HEK293 (cell line): ENCODE measurements around the gene ACOT7.

Experiments used
- CTCF ChIA-PET: fragments of 350-600 bp; formaldehyde crosslinking; extraction: SDS; loops from one replicate; lab custom pipeline; 2021; ENCODE audit warnings: antibody characterized with exemption; lab: Yijun Ruan, JAX
- POLR2A ChIA-PET: fragments of 300-600 bp; formaldehyde crosslinking; extraction: SDS; loops from one replicate; lab custom pipeline; 2020; ENCODE audit warnings: antibody characterized with exemption, inconsistent platforms; lab: Yijun Ruan, JAX
- H3K27ac ChIP-seq: fragments of 200-500 bp; sonication (Bioruptor generic); 2 replicates; pipeline ENCODE4 v1.5.1; 2014; ENCODE audit warnings: low read depth, low read length, control low read depth, inconsistent platforms; ENCODE audit errors: extremely low read depth
- H3K36me3 ChIP-seq, 2 experiments: fragments of 200-500 bp in 1 of 2; sonication (Bioruptor generic) in 1 of 2; 1 replicate in 1 of 2; 2 replicates in 1 of 2; pipeline ENCODE4 v1.5.1; 2014 to 2017; ENCODE audit warnings: inconsistent platforms in 2 of 2, low read length in 2 of 2; ENCODE audit not compliant: control insufficient read depth in 2 of 2, insufficient read depth in 1 of 2
- H3K4me1 ChIP-seq: fragments of 200-500 bp; sonication (Bioruptor generic); 2 replicates; pipeline ENCODE4 v1.5.1; 2014; ENCODE audit warnings: mild to moderate bottlenecking, low read length, inconsistent platforms; ENCODE audit not compliant: control insufficient read depth, insufficient read depth
- H3K4me3 ChIP-seq: 2 replicates; pipeline ENCODE4 v1.5.1; 2011; ENCODE audit warnings: low read depth, mild to moderate bottlenecking, control low read depth, low read length, moderate library complexity
- H3K9me3 ChIP-seq: fragments of 200-500 bp; sonication (Bioruptor generic); 2 replicates; pipeline ENCODE4 v1.5.1; 2014; ENCODE audit warnings: low read depth, low read length, inconsistent platforms; ENCODE audit not compliant: control insufficient read depth, insufficient read depth
- EGR2 ChIP-seq: fragments of 450-650 bp; formaldehyde crosslinking; IDR thresholded peaks from 2 replicates; pipeline ENCODE4 v1.5.1; 2016; ENCODE audit warnings: low read depth, missing biosample characterization, missing genetic modification characterization
- GLIS1 ChIP-seq: fragments of 450-650 bp; formaldehyde crosslinking; IDR thresholded peaks from 2 replicates; pipeline ENCODE4 v1.5.1; 2016; ENCODE audit warnings: missing biosample characterization, missing genetic modification characterization
- KLF17 ChIP-seq: fragments of 450-650 bp; formaldehyde crosslinking; IDR thresholded peaks from 2 replicates; pipeline ENCODE4 v1.5.1; 2016; ENCODE audit warnings: missing biosample characterization, missing genetic modification characterization
- SP2 ChIP-seq: fragments of 450-650 bp; formaldehyde crosslinking; IDR thresholded peaks from 2 replicates; pipeline ENCODE4 v1.5.1; 2016; ENCODE audit warnings: missing biosample characterization, missing genetic modification characterization
- TSHZ1 ChIP-seq: fragments of 450-650 bp; formaldehyde crosslinking; IDR thresholded peaks from 2 replicates; pipeline ENCODE4 v1.5.1; 2016; ENCODE audit warnings: missing biosample characterization, missing genetic modification characterization, borderline replicate concordance
- WT1 ChIP-seq: fragments of 450-650 bp; formaldehyde crosslinking; IDR thresholded peaks from 2 replicates; pipeline ENCODE4 v1.5.1; 2016; ENCODE audit warnings: missing biosample characterization, missing genetic modification characterization
- ZFHX2 ChIP-seq: fragments of 450-650 bp; formaldehyde crosslinking; conservative IDR thresholded peaks from 2 replicates; pipeline ENCODE4 v1.5.1; 2016; ENCODE audit warnings: missing biosample characterization, missing genetic modification characterization
- ZFP3 ChIP-seq: fragments of 450-650 bp; formaldehyde crosslinking; IDR thresholded peaks from 2 replicates; pipeline ENCODE4 v1.5.1; 2016; ENCODE audit warnings: low read depth, missing biosample characterization, missing genetic modification characterization
- ZIC2 ChIP-seq: fragments of 450-650 bp; formaldehyde crosslinking; IDR thresholded peaks from 2 replicates; pipeline ENCODE4 v1.5.1; 2016; ENCODE audit warnings: missing biosample characterization, missing genetic modification characterization
- ZNF155 ChIP-seq: fragments of 450-650 bp; formaldehyde crosslinking; IDR thresholded peaks from 2 replicates; pipeline ENCODE4 v1.5.1; 2016; ENCODE audit warnings: missing biosample characterization, missing genetic modification characterization
- ZNF394 ChIP-seq: fragments of 450-650 bp; formaldehyde crosslinking; IDR thresholded peaks from 2 replicates; pipeline ENCODE4 v1.5.1; 2016; ENCODE audit warnings: missing biosample characterization, missing genetic modification characterization, mild to moderate bottlenecking, moderate library complexity, borderline replicate concordance
- ZNF398 ChIP-seq: fragments of 450-650 bp; formaldehyde crosslinking; IDR thresholded peaks from 2 replicates; pipeline ENCODE4 v1.5.1; 2017; ENCODE audit warnings: missing biosample characterization, missing genetic modification characterization
- ZNF610 ChIP-seq: fragments of 450-650 bp; formaldehyde crosslinking; IDR thresholded peaks from 2 replicates; pipeline ENCODE4 v1.5.1; 2016; ENCODE audit warnings: missing biosample characterization, missing genetic modification characterization, borderline replicate concordance
- ZNF768 ChIP-seq: fragments of 450-650 bp; formaldehyde crosslinking; IDR thresholded peaks from 2 replicates; pipeline ENCODE4 v1.5.1; 2018; ENCODE audit warnings: missing biosample characterization, mild to moderate bottlenecking, missing genetic modification characterization
- ZNF791 ChIP-seq: fragments of 450-650 bp; formaldehyde crosslinking; IDR thresholded peaks from 2 replicates; pipeline ENCODE4 v1.5.1; 2016; ENCODE audit warnings: missing biosample characterization, missing genetic modification characterization
- TF ChIP-seq, protein P1 (sequence below): fragments of 450-650 bp; formaldehyde crosslinking; IDR thresholded peaks from 2 replicates; pipeline ENCODE4 v1.5.1; 2017; ENCODE audit warnings: missing biosample characterization, mild to moderate bottlenecking, missing genetic modification characterization, moderate library complexity
- TF ChIP-seq, protein P2 (sequence below): fragments of 450-650 bp; formaldehyde crosslinking; IDR thresholded peaks from 2 replicates; pipeline ENCODE4 v1.5.1; 2016; ENCODE audit warnings: missing biosample characterization, missing genetic modification characterization
- TF ChIP-seq, protein P3 (sequence below): fragments of 450-650 bp; formaldehyde crosslinking; optimal IDR thresholded peaks from 2 replicates; pipeline ENCODE3; 2016; ENCODE audit warnings: missing biosample characterization, mild to moderate bottlenecking, missing genetic modification characterization
- TF ChIP-seq, protein P4 (sequence below): fragments of 450-650 bp; formaldehyde crosslinking; IDR thresholded peaks from 2 replicates; pipeline ENCODE4 v1.5.1; 2016; ENCODE audit warnings: missing biosample characterization, missing genetic modification characterization
- TF ChIP-seq, protein P5 (sequence below): fragments of 450-650 bp; formaldehyde crosslinking; IDR thresholded peaks from 2 replicates; pipeline ENCODE4 v1.5.1; 2016; ENCODE audit warnings: missing biosample characterization, missing genetic modification characterization

ACOT7 gene

DNA sequence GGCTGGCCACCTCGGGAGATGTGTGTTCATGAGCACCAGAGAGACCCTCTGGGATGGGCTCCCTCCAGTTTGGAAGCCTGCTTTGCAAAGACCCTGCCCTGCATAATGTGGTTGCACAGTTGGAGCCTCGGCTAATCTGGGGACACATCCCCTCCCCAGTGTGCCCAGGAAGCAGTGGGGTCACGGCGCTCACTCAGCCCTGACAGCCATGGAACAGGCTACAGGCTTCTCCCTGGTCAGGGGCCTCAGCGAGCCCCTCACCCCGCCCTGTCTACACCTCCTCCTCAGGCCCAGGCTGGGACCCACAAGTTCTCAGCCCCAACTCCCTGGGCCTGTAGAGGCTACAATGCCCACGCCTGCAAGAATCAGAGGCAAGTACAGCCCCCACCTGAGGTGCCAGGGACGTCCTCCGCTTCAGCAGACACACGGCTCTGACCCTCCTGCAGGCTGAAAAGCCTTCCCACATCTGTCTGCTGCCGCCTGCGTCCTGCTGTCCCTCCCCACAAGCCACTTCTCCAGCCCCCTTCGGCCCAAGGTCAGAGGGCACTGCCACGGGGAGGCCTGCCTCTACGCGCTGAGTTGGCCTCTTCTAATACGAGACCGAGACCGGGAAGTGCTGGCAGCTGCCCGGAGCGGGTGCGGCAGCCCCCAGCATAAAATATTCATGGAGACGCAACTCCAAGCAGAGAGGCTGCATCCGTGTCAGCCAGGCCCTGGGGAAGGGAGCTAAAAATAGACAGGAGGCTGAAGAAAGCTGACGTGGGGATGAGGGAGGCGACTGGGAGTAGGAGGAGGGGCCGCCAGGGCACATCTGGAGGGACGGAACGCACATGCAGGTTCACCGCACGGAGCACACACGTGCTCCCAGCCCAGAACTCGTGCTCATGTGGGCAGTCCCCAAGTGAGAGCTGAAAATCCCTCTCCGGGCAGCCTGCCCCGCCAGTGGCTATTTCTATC lies 117.5 kb downstream of the ACOT7 start (continued):
- no peak for TF ChIP-seq ZFP3 (tag by site-specific recombination)
- TF ChIP-seq, protein P1, sequence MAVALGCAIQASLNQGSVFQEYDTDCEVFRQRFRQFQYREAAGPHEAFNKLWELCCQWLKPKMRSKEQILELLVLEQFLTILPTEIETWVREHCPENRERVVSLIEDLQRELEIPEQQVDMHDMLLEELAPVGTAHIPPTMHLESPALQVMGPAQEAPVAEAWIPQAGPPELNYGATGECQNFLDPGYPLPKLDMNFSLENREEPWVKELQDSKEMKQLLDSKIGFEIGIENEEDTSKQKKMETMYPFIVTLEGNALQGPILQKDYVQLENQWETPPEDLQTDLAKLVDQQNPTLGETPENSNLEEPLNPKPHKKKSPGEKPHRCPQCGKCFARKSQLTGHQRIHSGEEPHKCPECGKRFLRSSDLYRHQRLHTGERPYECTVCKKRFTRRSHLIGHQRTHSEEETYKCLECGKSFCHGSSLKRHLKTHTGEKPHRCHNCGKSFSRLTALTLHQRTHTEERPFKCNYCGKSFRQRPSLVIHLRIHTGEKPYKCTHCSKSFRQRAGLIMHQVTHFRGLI (tag by site-specific recombination): no peak
- TF ChIP-seq, protein P2, sequence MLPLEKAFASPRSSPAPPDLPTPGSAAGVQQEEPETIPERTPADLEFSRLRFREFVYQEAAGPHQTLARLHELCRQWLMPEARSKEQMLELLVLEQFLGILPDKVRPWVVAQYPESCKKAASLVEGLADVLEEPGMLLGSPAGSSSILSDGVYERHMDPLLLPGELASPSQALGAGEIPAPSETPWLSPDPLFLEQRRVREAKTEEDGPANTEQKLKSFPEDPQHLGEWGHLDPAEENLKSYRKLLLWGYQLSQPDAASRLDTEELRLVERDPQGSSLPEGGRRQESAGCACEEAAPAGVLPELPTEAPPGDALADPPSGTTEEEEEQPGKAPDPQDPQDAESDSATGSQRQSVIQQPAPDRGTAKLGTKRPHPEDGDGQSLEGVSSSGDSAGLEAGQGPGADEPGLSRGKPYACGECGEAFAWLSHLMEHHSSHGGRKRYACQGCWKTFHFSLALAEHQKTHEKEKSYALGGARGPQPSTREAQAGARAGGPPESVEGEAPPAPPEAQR (tag by site-specific recombination): no peak
- no peak for TF ChIP-seq TSHZ1 (tag by site-specific recombination)
- TF ChIP-seq KLF17 (tag by site-specific recombination): peak; percentile 55; the same call in 1 of the 2 replicates
- TF ChIP-seq ZNF768 (tag by site-specific recombination): no peak
- TF ChIP-seq WT1 (tag by site-specific recombination): peak; percentile 41; the same call in 1 of the 2 replicates
- no peak for TF ChIP-seq SP2 (tag by site-specific recombination)
- TF ChIP-seq GLIS1: no peak

- TF ChIP-seq, protein P3, sequence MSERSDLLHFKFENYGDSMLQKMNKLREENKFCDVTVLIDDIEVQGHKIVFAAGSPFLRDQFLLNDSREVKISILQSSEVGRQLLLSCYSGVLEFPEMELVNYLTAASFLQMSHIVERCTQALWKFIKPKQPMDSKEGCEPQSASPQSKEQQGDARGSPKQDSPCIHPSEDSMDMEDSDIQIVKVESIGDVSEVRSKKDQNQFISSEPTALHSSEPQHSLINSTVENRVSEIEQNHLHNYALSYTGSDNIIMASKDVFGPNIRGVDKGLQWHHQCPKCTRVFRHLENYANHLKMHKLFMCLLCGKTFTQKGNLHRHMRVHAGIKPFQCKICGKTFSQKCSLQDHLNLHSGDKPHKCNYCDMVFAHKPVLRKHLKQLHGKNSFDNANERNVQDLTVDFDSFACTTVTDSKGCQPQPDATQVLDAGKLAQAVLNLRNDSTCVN (tag by site-specific recombination): no peak
- TF ChIP-seq ZFHX2 (tag by site-specific recombination): peak; percentile 74
- TF ChIP-seq ZIC2 (tag by site-specific recombination): peak; percentile 31
- no peak for TF ChIP-seq ZNF791 (tag by site-specific recombination)
- TF ChIP-seq ZNF155 (tag by site-specific recombination): no peak
- TF ChIP-seq EGR2: peak; percentile 50
- TF ChIP-seq, protein P4, sequence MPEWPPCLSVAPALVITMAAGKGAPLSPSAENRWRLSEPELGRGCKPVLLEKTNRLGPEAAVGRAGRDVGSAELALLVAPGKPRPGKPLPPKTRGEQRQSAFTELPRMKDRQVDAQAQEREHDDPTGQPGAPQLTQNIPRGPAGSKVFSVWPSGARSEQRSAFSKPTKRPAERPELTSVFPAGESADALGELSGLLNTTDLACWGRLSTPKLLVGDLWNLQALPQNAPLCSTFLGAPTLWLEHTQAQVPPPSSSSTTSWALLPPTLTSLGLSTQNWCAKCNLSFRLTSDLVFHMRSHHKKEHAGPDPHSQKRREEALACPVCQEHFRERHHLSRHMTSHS (tag by site-specific recombination): no peak
- no peak for TF ChIP-seq GLIS1
- TF ChIP-seq, protein P5, sequence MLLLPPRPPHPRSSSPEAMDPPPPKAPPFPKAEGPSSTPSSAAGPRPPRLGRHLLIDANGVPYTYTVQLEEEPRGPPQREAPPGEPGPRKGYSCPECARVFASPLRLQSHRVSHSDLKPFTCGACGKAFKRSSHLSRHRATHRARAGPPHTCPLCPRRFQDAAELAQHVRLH (tag by site-specific recombination): no peak
- no peak for TF ChIP-seq ZNF398 (tag by site-specific recombination)
- TF ChIP-seq ZNF610 (tag by site-specific recombination): no peak
- no peak for TF ChIP-seq ZNF394
- peaks cover 0 to 21% of the 10 kb centered on the region in 2 experiments; a peak in 1 of 3 replicates for H3K36me3 ChIP-seq
- H3K27ac ChIP-seq: no peak overlapping the region
- POLR2A ChIA-PET: interaction anchor here (0.6 kb wide), 1 partner anchor 9 kb away, joined by 3 read pairs; no protein-coding TSS in a partner anchor
- peaks cover 35% of the 10 kb centered on the region for H3K4me1 ChIP-seq
- H3K4me3 ChIP-seq: no peak overlapping the region
- H3K9me3 ChIP-seq: no peaks in the 10 kb centered on the region
- CTCF ChIA-PET: interaction anchor here (1.4 kb wide), 1 partner anchor 149 kb away, joined by 5 read pairs; no protein-coding TSS in a partner anchor
Measured at GRCh38 chr1:6274622-6275139, 118.9 kb downstream of the ACOT7 start.
